Gastroesophageal sphincter (tissue), 4 donors: Measurements from ENCODE around the gene ELAVL1. TPM values are rescaled to one million over a fixed set of nuclear protein-coding genes. Genes with fewer than 3 reads are reported as not detected.

ENCODE experiments used
- ATAC-seq: fragments of 150-250 bp; one replicate; pipeline ENCODE4 v1.9.1; 2016; ENCODE audit warnings: mild to moderate bottlenecking, moderate library complexity
- H3K27ac ChIP-seq, 4 donors: fragments of 200-600 bp; sonication (generic) in 3 of 4; 1 replicate in 3 of 4; 2 replicates in 1 of 4; pipeline ENCODE4 v1.5.1; 2016 to 2019
- H3K27me3 ChIP-seq: fragments of 200-600 bp; sonication (generic); one replicate; pipeline ENCODE4 v1.5.1; 2019
- H3K36me3 ChIP-seq, 2 donors: fragments of 200-600 bp; sonication (generic); one replicate each; pipeline ENCODE4 v1.5.1; 2019; ENCODE audit warnings: control low read depth in 1 of 2
- H3K4me1 ChIP-seq, 3 donors: fragments of 200-600 bp; sonication (generic); 1 replicate in 2 of 3; 2 replicates in 1 of 3; pipeline ENCODE4 v1.5.1; 2016 to 2019; ENCODE audit warnings: control low read depth in 2 of 3
- H3K4me3 ChIP-seq, 2 donors: fragments of 200-600 bp; sonication (generic); one replicate each; pipeline ENCODE4 v1.5.1; 2019; ENCODE audit warnings: mild to moderate bottlenecking in 1 of 2, moderate library complexity in 1 of 2
- H3K9me3 ChIP-seq, 3 donors: fragments of 200-600 bp; sonication (generic); one replicate each; pipeline ENCODE4 v1.5.1; 2017 to 2019; ENCODE audit warnings: control low read depth in 2 of 3
- EP300 ChIP-seq: sonication (generic); formaldehyde crosslinking; IDR thresholded peaks from one replicate; pipeline ENCODE4 v1.6.1; 2017; ENCODE audit warnings: antibody characterized with exemption, mild to moderate bottlenecking
- POLR2A ChIP-seq, 2 donors: fragments of 450-650 bp; IDR thresholded peaks; one replicate each; pipeline ENCODE4 v1.6.1; 2017; ENCODE audit warnings: antibody characterized with exemption in 2 of 2, mild to moderate bottlenecking in 2 of 2, moderate library complexity in 1 of 2
- POLR2AphosphoS5 ChIP-seq: sonication (generic); formaldehyde crosslinking; IDR thresholded peaks from one replicate; pipeline ENCODE4 v1.6.1; 2017; ENCODE audit warnings: antibody characterized with exemption
- WGBS, 2 donors: methylation state at CpG; one replicate each; pipeline ENCODE4 v1.1.5; 2018; ENCODE audit warnings: low coverage in 1 of 2; 5-methylcytosine and 5-hydroxymethylcytosine counted together
- total RNA-seq, 4 donors: library from RNA; depleted of rRNA; stranded (reverse); fragments of >200 nt; gene quantifications; one replicate each; pipeline ENCODE4 v1.1.0, GENCODE V29; 2016
- TF ChIP-seq, protein P1 (sequence below), 4 experiments: fragments of 200-600 bp in 2 of 4; fragments of 450-650 bp in 2 of 4; sonication (generic) in 1 of 4; IDR thresholded peaks; one replicate each; pipeline ENCODE4 v1.5.1; 2017 to 2019; ENCODE audit warnings: antibody characterized with exemption in 4 of 4, mild to moderate bottlenecking in 2 of 4, moderate library complexity in 2 of 4

Gene ELAVL1
- total RNA-seq, 4 donors from 2014 or later: 30.8 to 62.5 (median 34.6) TPM

DNA sequence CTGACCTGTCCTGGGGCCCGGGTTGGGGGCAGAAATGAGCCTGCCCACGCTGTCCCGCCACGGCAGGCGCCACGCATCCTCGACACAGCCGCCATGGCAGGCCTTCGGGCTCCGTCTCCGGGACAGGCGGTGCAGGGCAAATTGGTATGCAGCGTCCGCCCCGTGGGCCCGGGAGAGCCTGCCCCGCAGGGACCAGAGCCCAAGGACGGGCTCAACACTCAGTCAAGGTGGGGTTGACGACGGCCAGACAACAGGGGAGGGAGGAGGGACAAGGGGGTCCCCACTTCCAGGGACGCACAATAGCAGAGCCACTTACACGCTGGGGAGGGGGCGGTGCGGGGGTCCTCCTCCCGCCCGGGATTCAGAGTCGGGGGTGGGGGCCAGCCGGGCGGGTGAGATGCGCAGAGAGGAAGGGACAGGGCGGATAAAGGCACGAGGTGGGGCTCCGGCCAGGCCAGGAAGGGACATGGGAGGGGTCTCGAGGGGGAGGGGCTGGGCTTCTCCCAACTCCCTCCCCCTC is 80.7 kb downstream of the ELAVL1 start:
- H3K27ac ChIP-seq: peak overlapping the region; percentile 37 to 97 (median 94)
- H3K4me1 ChIP-seq: peaks cover 17 to 89% (median 58%) of the 10 kb centered on the region in 3 donors

DNA sequence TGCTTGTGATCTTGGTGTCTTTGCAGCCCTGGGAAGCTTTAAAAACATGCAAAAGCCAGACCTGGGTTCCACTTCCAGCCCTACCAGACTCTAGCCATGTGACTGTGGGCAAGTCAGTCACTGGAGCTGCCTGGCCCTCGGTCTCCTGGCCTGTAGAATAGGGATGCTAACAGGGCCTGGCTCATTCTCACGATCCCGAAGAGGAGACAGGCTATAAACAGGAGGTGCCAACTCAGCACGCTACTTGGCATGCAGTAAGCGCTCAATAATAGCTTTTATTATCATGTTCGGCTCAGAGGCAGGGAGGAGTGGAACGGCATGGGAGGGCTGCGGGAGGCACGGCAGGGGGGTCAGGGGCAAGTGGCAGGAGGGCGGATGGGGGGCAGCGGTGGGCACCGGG is 81.2 kb downstream of the ELAVL1 start:
- no peaks in the 10 kb centered on the region for H3K27me3 ChIP-seq
- peaks cover 13 to 89% (median 58%) of the 10 kb centered on the region in 3 donors for H3K4me1 ChIP-seq
- no peak for TF ChIP-seq POLR2A (IDR thresholded peaks at IDR 0.05)
- TF ChIP-seq, protein P1, sequence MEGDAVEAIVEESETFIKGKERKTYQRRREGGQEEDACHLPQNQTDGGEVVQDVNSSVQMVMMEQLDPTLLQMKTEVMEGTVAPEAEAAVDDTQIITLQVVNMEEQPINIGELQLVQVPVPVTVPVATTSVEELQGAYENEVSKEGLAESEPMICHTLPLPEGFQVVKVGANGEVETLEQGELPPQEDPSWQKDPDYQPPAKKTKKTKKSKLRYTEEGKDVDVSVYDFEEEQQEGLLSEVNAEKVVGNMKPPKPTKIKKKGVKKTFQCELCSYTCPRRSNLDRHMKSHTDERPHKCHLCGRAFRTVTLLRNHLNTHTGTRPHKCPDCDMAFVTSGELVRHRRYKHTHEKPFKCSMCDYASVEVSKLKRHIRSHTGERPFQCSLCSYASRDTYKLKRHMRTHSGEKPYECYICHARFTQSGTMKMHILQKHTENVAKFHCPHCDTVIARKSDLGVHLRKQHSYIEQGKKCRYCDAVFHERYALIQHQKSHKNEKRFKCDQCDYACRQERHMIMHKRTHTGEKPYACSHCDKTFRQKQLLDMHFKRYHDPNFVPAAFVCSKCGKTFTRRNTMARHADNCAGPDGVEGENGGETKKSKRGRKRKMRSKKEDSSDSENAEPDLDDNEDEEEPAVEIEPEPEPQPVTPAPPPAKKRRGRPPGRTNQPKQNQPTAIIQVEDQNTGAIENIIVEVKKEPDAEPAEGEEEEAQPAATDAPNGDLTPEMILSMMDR (IDR thresholded peaks at IDR 0.05): no peak
- TF ChIP-seq POLR2AphosphoS5: no peak
- TF ChIP-seq EP300: no peak
- peaks cover 0 to 19% of the 10 kb centered on the region in 2 donors for H3K36me3 ChIP-seq
- peak overlapping the region in 1 of 2 donors; percentile 80 for H3K4me3 ChIP-seq
- H3K27ac ChIP-seq: peak overlapping the region in 3 of 4 donors; percentile 94 to 97 (median 94)
- WGBS, 2 donors: 47% methylated on average over 8 of the region's 12 CpGs; no CpG with 5 or more reads in 1 of the 2 donors
- H3K9me3 ChIP-seq: no peaks in the 10 kb centered on the region
- no peak for ATAC-seq

More for the DNA sequence above, 80.7 kb downstream of the ELAVL1 start:
- peak overlapping the region; percentile 51 to 80 for H3K4me3 ChIP-seq
- H3K9me3 ChIP-seq: no peaks in the 10 kb centered on the region
- ATAC-seq: no peak
- WGBS, 2 donors: 60% methylated on average over 4 of the region's 34 CpGs; no CpG with 5 or more reads in 1 of the 2 donors
- H3K36me3 ChIP-seq: peaks cover 0 to 19% of the 10 kb centered on the region in 2 donors
- no peaks in the 10 kb centered on the region for H3K27me3 ChIP-seq
- TF ChIP-seq POLR2AphosphoS5 (no peak), EP300 (no peak), POLR2A (IDR thresholded peaks at IDR 0.05) (no peak)
- TF ChIP-seq, protein P1 (IDR thresholded peaks at IDR 0.05): no peak

DNA sequence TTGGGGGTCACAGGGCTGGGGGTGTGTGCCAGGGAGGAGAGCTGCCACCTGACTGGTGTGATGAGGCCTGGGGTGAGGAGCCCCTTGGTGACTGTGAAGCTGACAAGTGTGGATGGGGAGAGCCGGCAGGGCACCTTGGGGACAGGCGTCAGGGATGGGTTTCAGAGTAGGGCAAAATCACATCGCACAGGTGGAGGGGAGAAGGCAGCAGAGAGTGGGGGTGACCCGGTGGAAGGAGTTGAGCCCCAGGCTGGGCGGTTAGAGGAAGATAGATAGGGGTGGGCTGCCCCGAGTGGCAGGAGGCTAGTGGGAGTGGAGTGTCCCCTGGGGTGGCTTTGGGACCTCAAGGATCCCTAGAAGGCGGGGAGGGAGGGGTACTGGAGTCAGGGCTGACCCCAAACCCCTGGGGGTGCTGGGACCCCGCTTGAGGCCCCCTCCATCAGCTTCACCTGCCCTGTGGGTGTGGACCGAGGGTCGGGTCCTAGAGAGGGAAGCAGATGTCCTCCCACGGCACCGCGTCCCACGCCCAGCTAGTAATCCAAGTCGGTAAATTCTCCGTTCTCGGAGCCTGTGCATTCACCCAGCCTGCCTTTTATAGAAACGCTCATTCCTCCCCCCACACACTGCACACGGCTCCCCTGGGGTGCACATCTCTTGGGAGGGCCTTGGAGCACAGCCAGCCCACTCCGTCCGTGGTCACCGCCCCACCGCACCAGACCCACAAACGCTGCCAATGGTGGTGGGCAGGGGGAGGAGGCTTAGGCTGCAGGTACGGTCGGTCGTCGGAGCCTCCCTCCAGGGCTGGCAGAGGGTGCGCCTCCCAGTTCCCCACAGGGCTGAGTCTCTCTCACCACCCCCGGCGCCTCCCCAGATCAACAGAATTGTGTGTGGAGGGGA is 81.9 kb downstream of the ELAVL1 start:
- Histone ChIP-seq H3K4me1 (peaks cover 13 to 90% (median 60%) of the 10 kb centered on the region in 3 donors), H3K27ac (peak overlapping the region; percentile 8 to 97 (median 94)), H3K36me3 (peaks cover 0 to 19% of the 10 kb centered on the region in 2 donors), H3K4me3 (peak overlapping the region in 1 of 2 donors; percentile 80), H3K9me3 (no peaks in the 10 kb centered on the region), H3K27me3 (peaks cover 5% of the 10 kb centered on the region)
- peak; percentile 36 for TF ChIP-seq POLR2AphosphoS5
- TF ChIP-seq, protein P1 (IDR thresholded peaks at IDR 0.05): no peak
- no peak for ATAC-seq
- 38% methylated on average over 15 of the region's 31 CpGs; no CpG with 5 or more reads in 1 of the 2 donors for WGBS, 2 donors

DNA sequence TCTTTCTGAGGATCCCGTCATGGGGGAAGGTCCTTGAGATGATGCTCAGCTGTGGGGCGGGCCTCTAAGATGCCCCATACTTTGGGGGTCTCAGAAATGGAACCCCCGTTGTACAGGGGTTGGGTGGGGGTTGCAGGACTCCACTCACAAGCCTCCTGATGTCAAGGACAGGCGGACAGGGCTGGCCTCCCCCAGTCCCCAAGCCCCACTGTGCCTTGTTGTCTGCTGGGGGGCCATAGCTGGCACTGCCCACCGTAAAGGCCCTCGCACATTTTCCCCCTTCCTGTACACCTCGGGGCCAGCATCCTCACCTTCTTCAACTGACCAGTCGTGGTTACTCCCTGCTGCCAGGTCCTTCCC is 82.6 kb downstream of the ELAVL1 start:
- H3K9me3 ChIP-seq: no peaks in the 10 kb centered on the region
- peaks cover 12% of the 10 kb centered on the region for H3K27me3 ChIP-seq
- H3K27ac ChIP-seq: peak overlapping the region in 3 of 4 donors; percentile 94 to 97 (median 94)
- 88% methylated on average over 4 of the region's 8 CpGs; no CpG with 5 or more reads in 1 of the 2 donors for whole genome bisulfite sequencing, 2 donors
- peaks cover 0 to 19% of the 10 kb centered on the region in 2 donors for H3K36me3 ChIP-seq
- H3K4me3 ChIP-seq: no peak overlapping the region
- ATAC-seq: no peak
- peaks cover 10 to 90% (median 56%) of the 10 kb centered on the region in 3 donors for H3K4me1 ChIP-seq
- TF ChIP-seq, protein P1 (IDR thresholded peaks at IDR 0.05): no peak
- no peak for TF ChIP-seq POLR2A (IDR thresholded peaks at IDR 0.05)
- no peak for TF ChIP-seq EP300
- no peak for TF ChIP-seq POLR2AphosphoS5
